Central memory CD4-positive, alpha-beta T cell (primary cell): ENCODE measurements around the gene ZRANB1.

Source experiments
- DNase-seq: peaks from one replicate; pipeline ENCODE4 v3.0.0; 2022

The ZRANB1 gene

GRCh38 chr10:125007436-125007835, 65.5 kb downstream of the ZRANB1 start:
- DNase-seq, result no peak

DNA sequence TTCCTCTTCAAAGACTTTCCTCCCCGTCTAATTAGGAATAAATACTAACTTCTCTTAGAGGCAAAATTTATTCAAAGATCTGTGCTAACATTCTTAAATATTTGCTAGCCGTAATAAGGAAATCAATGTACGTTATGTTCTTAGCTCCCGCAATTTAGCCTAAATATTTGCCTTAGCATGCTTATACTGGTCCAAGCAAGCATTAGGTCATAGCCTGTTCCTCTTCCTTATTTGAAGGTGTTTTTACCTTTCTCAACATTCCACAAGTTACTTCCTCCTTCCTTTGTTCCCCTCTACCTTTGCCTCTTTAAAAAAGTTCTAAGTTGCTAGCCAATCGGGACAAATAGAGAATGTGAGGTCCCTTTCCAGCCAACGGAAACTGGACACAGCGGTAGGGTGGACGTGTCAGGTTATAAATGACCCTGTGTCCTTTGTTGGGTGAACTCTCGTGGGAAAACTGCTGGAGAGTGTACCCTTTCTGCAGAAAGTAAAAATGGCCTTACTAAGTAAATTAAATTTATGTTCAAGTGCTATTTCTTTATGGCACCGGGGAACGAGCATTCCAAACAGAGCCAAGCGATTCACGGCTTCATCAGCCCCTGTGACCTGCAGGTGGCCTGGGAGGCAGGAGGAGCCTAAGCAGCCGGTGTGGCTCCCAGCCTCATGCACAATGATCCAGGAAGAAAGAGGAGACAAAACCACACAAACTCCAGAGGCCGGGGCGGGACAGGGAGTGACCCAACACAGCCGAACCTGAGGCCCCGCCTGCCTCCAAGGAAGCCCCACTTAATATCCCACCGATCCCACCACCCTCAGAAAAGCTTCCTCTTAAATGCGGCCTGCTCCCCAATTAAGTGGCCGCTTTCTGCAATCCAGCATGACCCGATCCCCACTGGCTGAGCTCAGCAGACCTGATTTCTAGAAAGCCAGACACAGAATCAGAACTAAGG, 67.0 kb downstream of the ZRANB1 start:
- no peak for DNase-seq

DNA sequence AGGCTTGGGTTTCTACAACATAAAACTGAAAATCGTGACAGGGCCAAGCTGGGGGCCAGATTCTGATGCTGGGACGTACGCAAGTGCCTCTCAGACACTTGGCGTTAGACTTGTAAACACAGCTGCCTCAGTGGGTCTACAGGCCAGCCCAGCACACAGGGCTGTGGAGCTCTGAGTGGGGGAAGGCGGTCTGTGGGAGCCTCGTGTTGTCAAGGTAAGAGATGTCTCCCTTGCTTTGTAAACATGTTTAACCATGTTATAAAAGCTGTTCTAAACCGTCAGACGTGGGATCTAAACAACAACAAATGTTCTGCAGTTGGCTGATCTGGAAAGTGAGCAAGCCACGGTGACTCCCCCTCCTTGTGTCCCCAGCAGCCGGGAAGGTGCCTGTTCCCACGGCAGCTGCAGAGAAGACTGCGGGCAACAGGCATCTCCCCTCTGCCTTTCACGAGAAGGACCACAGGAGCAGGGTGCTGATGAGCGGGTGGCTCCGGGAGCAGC, 67.8 kb downstream of the ZRANB1 start:
- DNase-seq, result no peak

DNA sequence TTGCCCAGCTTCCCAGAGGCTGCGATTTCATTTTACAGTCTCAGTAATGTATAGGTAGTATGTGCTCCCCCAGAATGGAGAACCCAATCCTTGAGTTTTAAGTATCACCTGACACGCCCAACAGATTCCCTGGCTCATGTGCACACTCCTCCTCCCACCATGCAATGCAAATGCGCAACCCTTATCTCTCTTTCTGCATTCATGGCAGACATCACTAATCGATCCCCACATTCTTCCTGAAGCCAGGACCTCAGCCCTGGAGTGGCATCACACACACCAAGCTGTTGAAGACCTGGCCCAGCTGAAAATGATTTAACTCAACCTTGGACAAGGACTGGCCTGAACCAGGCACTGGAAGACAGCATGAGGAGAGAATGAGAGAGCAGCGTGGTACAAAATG, 68.4 kb downstream of the ZRANB1 start:
- no peak for DNase-seq

DNA sequence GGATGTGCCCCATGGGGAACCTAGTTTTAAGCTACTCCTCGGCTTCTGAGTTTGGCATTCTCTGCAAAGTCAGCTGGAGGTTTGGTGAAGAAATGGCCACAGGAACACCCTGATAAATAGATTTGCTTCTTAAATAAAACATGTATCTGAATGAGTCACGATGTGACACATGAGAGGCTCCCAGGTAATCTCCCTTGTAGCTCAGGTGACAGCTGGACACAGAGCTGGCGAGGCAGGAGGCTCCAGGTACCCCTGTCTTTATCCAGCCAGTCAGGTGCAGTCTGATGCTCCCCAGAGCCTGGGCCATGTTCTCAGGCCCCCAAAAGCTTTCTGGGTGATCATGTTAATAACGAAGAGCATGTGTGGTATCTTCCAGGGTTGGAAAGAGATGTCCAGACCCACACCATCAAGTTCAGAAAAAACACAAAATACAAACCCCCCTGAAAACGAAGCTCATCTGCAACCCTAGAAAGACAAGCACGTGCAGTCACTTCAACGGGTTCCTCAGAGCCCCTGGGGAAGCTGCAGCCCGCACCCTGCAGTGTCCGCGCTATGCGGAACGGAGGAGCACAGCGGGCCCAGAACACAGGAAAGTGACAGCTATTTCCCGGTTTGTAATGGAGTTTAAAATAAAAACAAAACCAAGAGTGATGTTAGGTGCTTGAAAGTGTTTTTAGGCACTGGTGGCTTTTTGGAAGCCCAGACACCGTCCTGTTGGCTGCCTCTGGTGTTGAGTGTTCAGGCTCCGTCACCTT, 69.4 kb downstream of the ZRANB1 start:
- no peak for DNase-seq

DNA sequence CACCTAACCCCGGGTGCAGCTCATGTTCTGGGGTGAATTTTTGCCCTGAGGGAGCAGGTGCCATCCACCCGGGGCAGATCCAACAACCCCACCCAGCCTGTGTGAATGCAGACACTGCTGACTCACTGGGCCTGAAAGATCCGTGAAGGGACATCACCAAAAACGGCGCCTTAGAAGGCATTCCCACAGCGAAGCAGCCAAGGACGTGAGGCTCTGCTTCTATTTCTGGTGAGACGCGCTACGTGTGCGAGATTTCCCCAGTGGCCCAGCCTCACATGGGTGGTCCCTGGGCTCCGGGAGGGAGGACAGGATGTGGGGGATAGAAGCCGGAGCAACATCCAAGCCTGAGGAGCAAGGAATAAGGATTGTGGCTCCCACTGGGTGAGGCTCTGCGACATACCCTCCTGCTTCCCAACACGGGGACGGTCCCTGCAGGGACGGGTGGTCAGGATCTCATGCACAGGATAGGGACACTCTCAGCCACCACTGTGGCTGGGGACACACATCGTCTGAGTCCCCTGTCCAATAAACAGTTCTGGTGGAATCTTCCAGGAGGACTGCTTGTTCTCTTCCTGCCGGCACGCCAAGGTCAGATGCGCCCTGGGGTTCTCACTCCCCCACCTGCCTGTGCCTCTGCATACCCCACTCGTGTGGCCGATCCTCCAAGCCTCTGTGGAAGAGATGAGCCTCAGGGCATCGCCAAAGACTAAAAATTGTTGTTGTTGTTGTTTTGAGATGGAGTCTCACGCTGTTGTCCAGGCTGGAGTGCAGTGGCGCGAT, 70.2 kb downstream of the ZRANB1 start:
- no peak for DNase-seq

DNA sequence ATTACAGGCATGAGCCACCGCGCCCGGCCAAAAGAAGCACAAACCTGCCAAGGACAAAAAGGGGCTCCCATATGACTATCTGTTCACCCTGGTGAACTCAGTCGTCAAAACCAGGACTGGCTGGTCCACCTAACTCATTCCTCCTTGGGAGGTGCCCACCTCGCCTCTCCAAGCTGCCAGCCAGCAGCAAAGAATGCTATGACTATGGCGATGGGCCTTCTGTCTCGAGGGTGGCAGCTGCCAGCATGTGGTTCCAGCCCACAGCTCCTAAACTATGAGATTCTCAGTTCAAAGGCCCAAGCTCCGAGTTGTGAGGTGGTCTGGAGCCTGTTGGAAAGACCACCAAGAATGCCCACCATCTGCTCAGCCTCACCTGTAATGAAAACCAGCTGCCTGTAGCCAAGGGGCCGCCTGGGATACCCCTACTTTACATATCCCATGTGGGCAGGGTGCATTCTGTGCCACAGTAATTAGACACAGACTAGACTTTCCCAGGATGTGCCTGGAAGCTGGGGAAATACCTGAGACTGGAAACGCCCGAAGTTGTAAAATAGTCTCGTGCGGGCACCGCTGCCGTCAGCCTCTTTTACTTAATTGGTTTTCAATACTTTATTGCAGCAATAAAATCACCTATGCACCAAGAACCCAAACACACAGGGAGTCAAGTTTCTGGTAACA, 71.1 kb downstream of the ZRANB1 start:
- no peak for DNase-seq

- DNase-seq, result no peak
Observed at GRCh38 chr10:125013529-125013872, 71.6 kb downstream of the ZRANB1 start.

GRCh38 chr10:125014086-125014830, 72.3 kb downstream of the ZRANB1 start:
- DNase-seq, result no peak

GRCh38 chr10:125014836-125015355, 73.0 kb downstream of the ZRANB1 start:
- DNase-seq, result no peak

GRCh38 chr10:125015356-125015944, 73.5 kb downstream of the ZRANB1 start:
- DNase-seq, result no peak

- DNase-seq, result no peak
Observed at GRCh38 chr10:125016123-125016522, 74.2 kb downstream of the ZRANB1 start.

GRCh38 chr10:125016611-125017202, 74.8 kb downstream of the ZRANB1 start:
- DNase-seq, result no peak

- DNase-seq, result no peak
Observed at GRCh38 chr10:125017547-125018298, 75.8 kb downstream of the ZRANB1 start.

DNA sequence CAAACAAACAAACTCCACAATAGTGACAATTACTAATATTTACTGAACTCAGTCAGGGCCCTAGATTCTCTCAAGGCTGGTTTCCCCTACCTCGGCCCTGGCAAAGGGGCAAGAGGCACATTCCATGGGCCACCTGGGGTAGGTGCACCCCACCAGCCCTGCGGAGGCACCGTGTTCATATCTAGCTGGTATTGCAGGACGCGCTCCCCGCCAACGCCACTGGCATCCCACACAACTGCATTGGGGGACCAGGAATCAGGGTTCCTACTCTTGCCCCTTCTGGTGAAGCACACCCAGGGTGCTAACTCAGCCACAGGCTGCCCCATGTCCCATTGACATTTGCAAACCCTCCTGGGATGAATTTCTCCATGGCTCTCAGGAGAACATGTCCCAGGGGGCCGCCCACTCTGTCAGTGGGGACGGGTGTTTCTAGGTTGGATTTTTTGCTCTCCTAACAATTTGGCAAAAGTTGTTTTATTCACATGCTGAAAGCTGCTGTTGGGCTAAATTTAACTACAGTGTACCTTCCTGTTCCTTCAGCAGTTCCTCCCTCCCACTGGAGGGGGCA, 76.7 kb downstream of the ZRANB1 start:
- DNase-seq, result no peak

- DNase-seq, result no peak
Observed at GRCh38 chr10:125020386-125020785, 78.5 kb downstream of the ZRANB1 start.

DNA sequence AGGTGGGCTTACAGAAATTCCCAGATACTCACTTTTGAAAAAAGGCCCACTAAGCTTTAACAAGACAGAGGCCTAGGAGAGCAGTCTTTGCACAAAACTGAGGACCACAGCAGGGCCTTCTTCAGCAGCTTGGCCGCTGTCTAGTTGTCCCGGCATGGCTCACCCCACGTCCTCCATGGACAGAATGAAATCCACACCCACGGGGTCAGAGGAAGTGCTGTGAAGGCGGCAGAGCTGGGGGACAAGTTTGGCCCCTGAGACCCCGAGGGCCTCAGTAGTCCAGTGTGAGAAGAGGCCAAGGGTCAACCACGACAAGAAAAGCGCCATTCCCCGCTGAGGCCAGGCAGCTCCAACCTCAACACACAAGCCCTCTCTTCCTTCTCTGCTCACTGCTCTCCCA, 78.9 kb downstream of the ZRANB1 start:
- DNase-seq, result no peak

DNA sequence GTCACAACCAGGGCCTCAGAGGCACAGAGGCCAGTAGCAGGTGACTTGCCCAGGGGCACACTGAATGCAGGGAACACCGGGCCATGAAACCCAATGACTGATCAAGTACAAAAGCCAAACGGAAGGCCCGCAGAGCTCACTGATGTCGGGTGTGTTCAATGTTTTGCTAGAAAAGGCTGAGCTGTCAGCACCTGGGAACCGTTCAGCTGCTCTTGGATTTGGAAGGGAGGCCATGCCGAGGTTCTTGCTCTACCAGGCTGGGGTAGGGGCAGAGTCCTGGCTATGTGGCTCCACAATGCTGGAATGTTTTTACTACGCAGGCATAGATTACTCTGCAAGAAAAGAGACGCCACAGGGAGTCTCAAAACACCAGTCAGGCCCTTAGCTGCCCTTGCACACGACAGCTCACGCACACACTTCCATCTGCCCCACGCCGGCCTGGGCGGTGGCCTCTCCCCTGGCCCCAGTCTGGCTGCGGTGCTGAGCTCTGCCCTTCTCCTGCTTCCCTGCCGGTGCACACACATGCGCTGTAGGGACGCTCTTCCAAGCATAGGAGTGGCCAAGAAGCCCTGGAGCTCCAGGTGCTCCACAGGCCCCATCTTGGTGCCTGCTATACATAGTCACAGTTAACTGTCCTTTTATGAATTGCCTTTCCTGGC, 79.9 kb downstream of the ZRANB1 start:
- DNase-seq, result no peak

DNA sequence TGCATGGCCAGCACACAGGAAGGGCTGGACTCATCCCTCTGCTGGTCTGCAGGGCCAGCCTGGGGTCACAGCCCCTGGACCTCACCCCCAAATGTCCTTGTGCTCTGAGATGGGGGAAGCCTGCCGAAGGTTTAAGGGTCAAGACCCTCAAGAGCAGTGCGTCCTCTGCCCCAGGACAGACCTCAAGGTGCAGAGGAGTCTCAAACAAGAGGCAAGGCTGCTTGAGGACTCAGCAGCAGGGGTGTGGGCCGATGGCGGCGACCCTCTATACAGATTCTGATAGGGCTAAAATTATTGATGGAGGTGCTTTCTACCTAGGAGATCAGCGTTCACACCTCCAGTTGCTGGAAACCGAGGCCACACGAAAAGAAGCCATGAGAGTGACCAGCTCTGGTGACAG, 80.7 kb downstream of the ZRANB1 start:
- DNase-seq, result no peak
